ENCODE data around the gene UTS2B. TPM values are rescaled to one million over a fixed set of nuclear protein-coding genes. Genes with fewer than 3 reads are reported as not detected.

The UTS2B gene
- total and polyA plus RNA-seq, 2 of the 13 experiments (the other 11 are each of a cell fraction or from before 2014, with no cell fraction given), result 0.03 to 0.46 TPM

- TF ChIP-seq FOXO1 (CRISPR knock-in tag; IDR thresholded peaks at IDR 0.05) (no peak), HOXA9 (CRISPR knock-in tag; IDR thresholded peaks at IDR 0.05; ENCODE audit: borderline replicate concordance) (no peak)
Observed at GRCh38 chr3:191236646-191237045, 93.7 kb downstream of the UTS2B start (continued).

GRCh38 chr3:191235331-191236314 is 94.7 kb downstream of the UTS2B start:
- peaks cover 11% of the 10 kb centered on the region for H3K4me1 ChIP-seq (ENCODE audit: insufficient read depth, low read length)
- H3K4me3 ChIP-seq (replicated peaks in 1 of 3; ENCODE audit: insufficient read depth in 1 of 3, low read depth in 2 of 3, low read length in 3 of 3), result no peak overlapping the region
- no peak overlapping the region for H3K4me2 ChIP-seq (ENCODE audit: low read depth, low read length)
- in situ Hi-C loops (cut with HindIII; ENCODE audit: extremely low pct_ligation_motif_present, low pct_unique_long_range_greater_than_20kb) (no loop called here), intact Hi-C loops (cut with micrococcal nuclease; ENCODE audit: unreplicated experiment) (no loop called here)
- H3K9me3 ChIP-seq (ENCODE audit: low read length), result no peaks in the 10 kb centered on the region
- ChIA-PET CTCF (ENCODE audit: low intra/inter-chr PET ratio, low total read pairs) (no interaction called here), POLR2A (no interaction called here)
- no peak overlapping the region for H3K27ac ChIP-seq (ENCODE audit: extremely low read length, insufficient read depth, low read length)
- TF ChIP-seq ZNF333 (CRISPR knock-in tag; IDR thresholded peaks at IDR 0.05; ENCODE audit: borderline replicate concordance) (no peak), ZNF703 (CRISPR knock-in tag; IDR thresholded peaks at IDR 0.05; ENCODE audit: borderline replicate concordance) (no peak), MTF2 (CRISPR knock-in tag; IDR thresholded peaks at IDR 0.05; ENCODE audit: borderline replicate concordance) (no peak), GATAD2A (CRISPR knock-in tag; IDR thresholded peaks at IDR 0.05) (no peak), ZNF891 (CRISPR knock-in tag; IDR thresholded peaks at IDR 0.05) (no peak), ZHX1 (CRISPR knock-in tag; IDR thresholded peaks at IDR 0.05; ENCODE audit: low read depth) (no peak), NFKBIZ (CRISPR knock-in tag; IDR thresholded peaks at IDR 0.05) (no peak), ZNF563 (CRISPR knock-in tag; IDR thresholded peaks at IDR 0.05) (no peak), PBX2 (CRISPR knock-in tag; IDR thresholded peaks at IDR 0.05) (no peak), SETDB1 (CRISPR knock-in tag; IDR thresholded peaks at IDR 0.05; ENCODE audit: borderline replicate concordance) (no peak), HNRNPK (IDR thresholded peaks at IDR 0.05; ENCODE audit: low read depth, low read length, poor library complexity, severe bottlenecking) (no peak), LCORL (IDR thresholded peaks at IDR 0.05) (no peak), LCORL (CRISPR knock-in tag; IDR thresholded peaks at IDR 0.05) (no peak), U2AF1 (optimal IDR thresholded peaks at IDR 0.05; ENCODE audit: low read depth, low read length) (no peak), ATF7 (IDR thresholded peaks at IDR 0.05) (no peak), ATF7 (CRISPR knock-in tag; IDR thresholded peaks at IDR 0.05) (no peak), MAFF (IDR thresholded peaks at IDR 0.05; ENCODE audit: low read depth, low read length) (no peak), ZNF543 (CRISPR knock-in tag; IDR thresholded peaks at IDR 0.05) (no peak), SRSF1 (optimal IDR thresholded peaks at IDR 0.05; ENCODE audit: low read depth, low read length) (no peak)
- H3K79me2 ChIP-seq (ENCODE audit: insufficient read depth, low read length), result no peaks in the 10 kb centered on the region
- no peak for ATAC-seq
- H3K9ac ChIP-seq (ENCODE audit: insufficient read depth, low read depth, low read length), result no peak overlapping the region
- H4K20me1 ChIP-seq (ENCODE audit: insufficient read depth, low read length), result no peaks in the 10 kb centered on the region
- H2AFZ ChIP-seq (ENCODE audit: low read length), result no peak overlapping the region
- no peaks in the 10 kb centered on the region; a peak in 1 of 5 replicates for H3K27me3 ChIP-seq (ENCODE audit: control insufficient read depth in 1 of 2, insufficient read depth in 2 of 2, low read length in 2 of 2)
- DNase-seq (ENCODE audit: low spot score), result no peak
- 17% methylated on average over 4 of the region's 4 CpGs for WGBS (ENCODE audit: low lambda C conversion rate)
- BruUV-seq (replicated peaks), result no TSS peak
- no peak for FAIRE-seq
- H3K36me3 ChIP-seq (replicated peaks in 1 of 2; ENCODE audit: control insufficient read depth in 1 of 2, insufficient read depth in 2 of 2, low read length in 2 of 2), result no peaks in the 10 kb centered on the region
